Muscle of arm (tissue), 12 donors: ENCODE measurements around the gene SH3BP4. TPM values are rescaled to one million over a fixed set of nuclear protein-coding genes. Genes with fewer than 3 reads are reported as not detected.
A peak's percentile ranks its signal among the peaks of the same experiment; 100 is the strongest.

Experiments used
- DNase-seq: peaks from one replicate; pipeline ENCODE4 v3.0.0-alpha.2; 2013
- polyA plus RNA-seq, 12 donors: library from polyadenylated mRNA; unstranded; fragments of 120-200 nt; gene quantifications; one replicate each; pipeline ENCODE4 v1.2.1, GENCODE V29; 2013; ENCODE audit not compliant: insufficient read length in 12 of 12

Gene SH3BP4
- polyA plus RNA-seq, 12 donors, result 14.7 to 34.0 (median 17.1) TPM; not detected in 1

- DNase-seq, result no peak
These were observed 44.5 kb downstream of the SH3BP4 start for GRCh38 chr2:234996069-234996940.

DNA sequence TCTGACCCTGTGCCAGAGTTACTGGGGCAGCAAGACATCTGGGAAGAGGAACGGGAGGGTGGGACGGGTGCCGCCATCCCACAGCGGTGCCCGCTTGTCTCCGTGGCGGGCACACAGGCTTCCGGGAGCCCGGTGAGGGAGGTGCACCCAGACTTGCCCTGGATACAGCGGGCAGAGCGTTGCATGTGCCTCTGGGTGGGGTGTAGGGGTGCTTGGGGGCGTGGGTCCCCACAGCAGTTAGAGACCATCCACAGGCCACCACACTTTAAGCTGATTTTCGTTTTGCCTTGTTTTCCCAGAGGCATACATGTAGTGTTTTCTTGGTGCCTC lies 45.1 kb downstream of the SH3BP4 start:
- no peak for DNase-seq

DNA sequence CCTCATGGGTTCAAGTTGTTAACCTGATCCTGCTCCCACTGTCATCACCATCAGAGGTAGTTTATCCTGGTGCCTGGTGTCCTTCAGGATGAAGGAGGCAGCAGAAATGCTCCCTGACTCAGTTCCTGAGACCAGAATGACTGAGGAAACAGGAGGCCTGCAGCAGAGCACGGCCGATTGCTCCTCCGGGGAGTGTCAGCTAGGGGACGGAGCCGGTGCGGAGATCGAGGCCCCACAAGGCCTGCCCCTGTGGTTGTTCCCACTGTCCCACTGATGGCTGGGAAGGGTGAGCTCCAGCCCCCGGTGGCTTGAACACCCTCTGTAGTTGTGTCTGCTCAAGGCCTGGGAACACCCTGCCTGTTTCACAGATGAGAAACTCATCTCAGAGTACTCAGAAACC lies 45.6 kb downstream of the SH3BP4 start:
- DNase-seq, result no peak

- DNase-seq, result no peak
These were observed 46.8 kb downstream of the SH3BP4 start for GRCh38 chr2:234998404-234999211.

DNA sequence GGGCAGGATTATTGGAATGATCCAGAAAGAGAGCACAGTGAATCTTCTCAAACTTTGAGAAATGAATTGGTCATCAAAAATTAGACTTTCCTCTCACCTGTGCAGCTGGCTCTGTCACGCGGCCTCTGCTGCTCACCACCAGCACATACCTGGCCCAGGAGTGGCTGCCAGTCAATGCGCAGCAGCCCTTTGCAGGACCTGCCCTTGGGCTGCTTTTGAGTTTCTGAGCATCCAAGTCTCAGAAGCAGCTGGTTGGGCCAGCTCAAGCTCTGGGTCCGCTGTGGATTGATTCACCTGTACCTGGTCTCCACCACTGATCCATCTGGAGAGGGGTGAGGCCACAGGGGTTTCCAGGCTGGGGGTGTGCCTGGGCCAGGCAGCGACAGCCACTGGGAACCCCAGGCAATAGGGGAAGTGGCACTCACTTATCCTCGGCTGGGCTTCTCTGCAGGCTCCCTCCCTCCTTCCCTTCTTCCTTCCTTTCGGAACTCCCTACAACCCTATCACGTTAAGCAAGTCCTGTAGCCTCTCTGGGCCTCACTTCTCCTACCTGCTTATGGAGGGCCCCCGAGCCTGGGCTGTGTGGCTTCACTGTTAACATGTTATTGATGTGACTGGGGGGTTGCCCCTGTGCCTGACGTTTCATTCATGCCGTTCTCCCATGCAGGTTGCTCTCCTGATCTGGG lies 48.1 kb downstream of the SH3BP4 start:
- no peak for DNase-seq

DNA sequence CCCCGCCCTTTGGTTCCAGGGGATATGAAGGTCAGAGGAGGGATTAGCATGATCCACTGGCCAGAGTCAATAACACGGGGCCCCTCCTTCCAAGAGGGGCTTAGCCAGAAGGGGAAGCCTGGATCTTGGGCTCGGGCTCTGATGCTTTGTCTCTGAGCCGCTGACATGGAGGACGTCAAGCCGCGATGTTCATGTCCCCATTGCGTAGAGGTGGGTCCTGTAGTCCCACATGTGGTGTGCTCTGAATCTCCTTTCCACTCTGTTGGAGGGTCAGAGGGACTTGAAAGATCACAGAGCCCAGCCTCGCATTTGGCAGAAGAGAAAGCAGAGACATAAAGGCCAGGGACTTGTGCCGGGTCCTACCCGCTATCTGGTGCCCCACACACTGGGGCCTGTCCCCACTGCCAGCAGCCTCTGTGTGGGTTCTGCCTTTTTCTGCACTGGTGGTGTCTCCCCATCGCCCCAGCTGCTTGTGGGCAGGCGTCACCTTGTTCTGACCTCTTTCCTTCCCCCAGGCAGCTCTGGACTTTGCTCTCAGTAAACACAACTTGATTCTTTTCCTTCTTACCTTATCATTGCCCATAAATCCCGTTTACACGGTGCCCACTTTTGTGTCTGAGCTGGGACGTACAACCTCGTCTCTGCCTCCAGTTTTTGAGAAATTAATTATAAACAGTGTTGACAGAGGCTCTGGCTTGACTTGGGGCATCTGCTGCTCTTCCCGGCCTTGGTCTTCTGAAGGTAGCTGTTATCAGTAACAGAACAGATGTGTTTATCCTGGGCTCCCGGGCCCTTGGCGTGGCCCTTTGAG lies 48.8 kb downstream of the SH3BP4 start:
- DNase-seq, result no peak

DNA sequence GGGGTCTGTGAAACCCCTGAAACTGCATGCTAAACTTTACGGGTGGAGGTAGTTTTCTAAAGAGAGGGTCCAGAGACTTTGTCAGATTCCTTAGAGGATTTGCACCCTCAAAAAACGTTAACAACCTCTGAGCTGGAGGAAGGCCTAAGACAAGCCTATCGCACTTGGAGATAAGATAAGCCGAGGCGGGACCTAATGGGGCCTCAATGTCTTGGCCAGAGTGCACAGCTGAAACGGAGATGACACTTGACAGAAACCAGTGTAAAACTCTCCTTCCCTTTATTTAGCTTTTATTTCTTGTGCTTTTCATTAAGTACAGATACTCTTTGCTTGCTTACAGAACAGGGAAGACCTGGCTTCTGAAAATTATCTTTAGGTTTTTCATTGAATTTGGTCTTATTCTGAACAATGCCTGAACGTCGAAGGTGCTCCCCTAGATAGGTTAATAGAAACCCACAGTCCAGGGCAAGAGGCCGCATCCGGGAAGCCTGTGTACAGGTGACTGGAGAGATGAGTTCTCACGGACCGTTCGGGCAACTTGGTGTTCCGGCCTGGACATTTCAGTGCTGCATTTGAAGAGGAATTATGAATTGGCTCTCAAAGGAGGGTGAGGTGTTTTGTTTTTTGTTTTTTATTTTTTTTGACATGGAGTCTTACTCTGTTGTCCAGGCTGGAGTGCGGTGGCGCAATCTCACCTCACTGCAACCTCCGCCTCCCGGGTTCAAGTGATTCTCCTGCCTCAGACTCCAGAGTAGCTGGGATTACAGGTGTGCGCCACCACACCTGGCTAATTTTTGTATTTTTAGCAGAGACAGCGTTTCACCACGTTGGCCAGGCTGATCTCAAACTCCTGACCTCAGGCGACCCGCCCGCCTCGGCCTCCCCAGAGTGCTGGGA lies 49.7 kb downstream of the SH3BP4 start:
- no peak for DNase-seq

GRCh38 chr2:235002198-235003095 lies 50.6 kb downstream of the SH3BP4 start:
- no peak for DNase-seq

GRCh38 chr2:235003096-235003775 lies 51.4 kb downstream of the SH3BP4 start:
- no peak for DNase-seq

DNA sequence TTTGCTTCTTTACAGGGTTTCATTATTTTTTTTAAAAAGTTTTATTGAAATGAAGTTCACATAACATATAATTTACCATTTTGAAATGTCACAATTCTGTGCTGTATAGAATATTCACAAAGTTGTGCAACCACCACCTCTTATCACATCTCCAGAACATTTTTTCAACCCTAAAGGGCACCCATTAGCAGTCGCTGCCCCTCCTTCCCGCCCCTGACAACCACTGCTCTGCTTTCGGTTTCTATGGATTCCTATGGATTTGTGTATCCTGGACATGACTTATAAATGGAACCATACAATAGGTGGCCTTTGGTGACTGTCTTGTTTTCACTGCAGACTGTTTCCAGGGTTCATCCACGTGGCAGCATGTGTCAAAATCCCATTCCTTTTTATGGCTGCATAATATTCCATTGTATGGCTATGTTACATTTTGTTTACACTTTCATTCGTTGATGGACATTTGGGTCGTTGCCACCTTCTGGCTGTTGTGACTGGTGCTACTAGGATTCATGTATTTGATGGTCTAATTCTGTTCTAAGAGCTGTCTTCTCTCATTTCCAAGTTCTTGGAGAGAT lies 52.6 kb downstream of the SH3BP4 start:
- DNase-seq, result no peak

DNA sequence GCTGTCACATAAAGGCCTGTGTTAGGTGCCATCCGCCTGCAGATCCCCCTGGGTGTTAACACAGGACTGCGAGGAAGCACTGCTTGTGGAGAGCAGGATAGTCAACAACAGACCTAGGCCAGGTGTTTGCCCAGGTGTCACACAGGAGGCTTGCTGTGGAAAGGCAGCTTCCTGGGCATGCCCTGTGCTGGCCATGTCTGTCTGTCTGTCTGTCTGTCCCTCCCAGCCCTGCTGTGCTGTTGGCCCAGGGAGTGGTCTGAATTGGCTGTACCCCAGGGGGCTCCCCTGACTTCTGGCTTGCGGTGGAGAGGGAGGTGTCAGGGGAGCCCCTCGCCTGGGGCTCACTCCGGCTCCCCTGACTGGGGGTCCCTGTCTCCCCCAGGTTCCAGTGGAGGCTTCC lies 53.2 kb downstream of the SH3BP4 start:
- DNase-seq, result no peak

DNA sequence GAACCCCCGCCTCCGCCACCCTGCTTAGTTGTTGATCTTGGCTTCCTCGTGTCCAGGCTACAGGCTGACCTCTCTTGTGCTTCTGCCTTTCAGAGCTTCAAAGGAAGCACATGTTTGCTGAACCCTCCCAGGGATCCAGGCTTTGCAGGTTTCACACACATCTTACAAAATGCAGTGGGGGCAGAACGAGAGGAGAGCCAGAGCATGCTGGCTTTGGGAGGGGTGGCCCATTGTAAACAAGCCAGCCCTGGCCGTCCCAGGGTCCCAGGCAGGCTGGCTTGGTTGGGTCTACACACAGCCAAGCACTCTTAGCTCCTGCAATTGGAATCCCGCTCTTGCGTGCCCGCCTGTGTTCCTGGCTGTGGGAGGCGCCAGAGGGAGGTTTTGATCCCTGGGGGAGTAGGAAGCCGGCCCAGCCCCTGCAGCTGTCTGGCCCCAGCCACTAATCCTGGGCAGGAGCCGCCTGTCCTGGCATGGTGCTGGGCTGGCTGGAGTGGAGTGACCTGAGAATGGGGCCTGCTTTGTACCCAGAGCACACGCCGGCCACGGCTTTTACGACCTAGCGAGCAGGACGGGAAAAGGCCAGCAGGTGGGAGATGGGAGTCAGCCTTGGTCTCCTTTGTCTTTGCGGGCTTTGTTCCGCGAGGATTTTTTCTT lies 53.9 kb downstream of the SH3BP4 start:
- peak; percentile 51 for DNase-seq

DNA sequence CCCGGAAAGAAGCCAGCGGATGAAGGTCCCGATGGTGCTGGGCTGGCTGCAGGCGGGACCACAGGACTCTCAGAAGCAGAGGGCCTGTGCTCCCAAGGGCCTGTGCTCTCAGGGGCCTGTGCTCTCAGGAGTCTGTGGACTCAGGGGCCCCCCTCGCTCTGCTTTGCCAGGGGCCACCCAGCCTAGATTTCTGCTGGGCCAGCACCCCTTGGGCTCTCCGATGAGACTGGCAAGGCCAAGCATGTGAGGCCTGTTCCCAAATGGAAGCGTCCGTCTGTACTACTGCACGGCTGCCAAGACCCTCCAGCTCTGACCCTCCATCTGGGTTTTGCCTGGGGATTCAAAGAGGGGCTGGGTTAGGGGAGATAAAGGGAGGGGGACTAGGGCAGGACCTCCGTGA lies 54.6 kb downstream of the SH3BP4 start:
- DNase-seq, result no peak

DNA sequence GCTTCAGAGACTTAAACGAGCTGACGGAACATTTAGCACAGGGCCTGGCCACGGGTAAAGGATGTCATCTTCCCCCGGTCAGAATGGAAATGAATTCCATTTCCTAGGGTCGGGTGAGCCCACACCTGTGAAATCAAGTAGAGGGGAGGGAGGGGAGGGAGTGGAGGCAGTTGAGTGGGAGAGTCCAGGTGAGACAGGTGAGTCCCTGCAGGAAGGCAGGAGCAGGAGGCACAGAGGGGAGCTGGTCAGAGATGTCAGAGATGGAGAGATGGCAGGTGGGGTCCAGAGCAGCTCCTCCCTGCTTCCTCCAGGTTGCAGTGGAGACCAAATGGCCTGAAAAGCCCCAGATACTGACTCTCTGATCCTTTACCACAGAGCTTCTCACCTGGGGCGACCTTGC lies 55.2 kb downstream of the SH3BP4 start:
- no peak for DNase-seq

- no peak for DNase-seq
These were observed 56.0 kb downstream of the SH3BP4 start for GRCh38 chr2:235007664-235008457.

DNA sequence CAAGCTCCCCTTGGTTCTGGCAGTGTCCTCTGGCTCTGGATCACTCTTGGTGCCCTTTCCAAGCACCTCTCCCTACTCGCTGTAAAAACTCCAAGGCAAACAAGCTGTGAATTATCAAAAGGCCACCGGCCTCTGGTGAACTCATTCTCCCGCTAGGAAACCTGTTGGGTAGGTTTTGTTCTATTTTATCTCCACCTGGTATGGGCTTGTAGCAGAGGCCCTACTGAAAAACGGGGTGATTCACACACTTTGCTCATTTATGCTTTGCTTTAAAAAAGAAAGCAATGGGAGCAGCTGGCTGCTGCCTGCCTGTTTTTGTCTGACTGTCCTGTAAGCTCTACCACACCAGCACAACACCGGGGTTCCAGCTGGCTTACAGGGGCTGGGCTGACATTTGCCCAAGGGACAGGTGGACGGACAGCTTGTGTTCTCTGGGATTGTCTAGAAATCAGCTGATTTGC lies 56.8 kb downstream of the SH3BP4 start:
- no peak for DNase-seq

DNA sequence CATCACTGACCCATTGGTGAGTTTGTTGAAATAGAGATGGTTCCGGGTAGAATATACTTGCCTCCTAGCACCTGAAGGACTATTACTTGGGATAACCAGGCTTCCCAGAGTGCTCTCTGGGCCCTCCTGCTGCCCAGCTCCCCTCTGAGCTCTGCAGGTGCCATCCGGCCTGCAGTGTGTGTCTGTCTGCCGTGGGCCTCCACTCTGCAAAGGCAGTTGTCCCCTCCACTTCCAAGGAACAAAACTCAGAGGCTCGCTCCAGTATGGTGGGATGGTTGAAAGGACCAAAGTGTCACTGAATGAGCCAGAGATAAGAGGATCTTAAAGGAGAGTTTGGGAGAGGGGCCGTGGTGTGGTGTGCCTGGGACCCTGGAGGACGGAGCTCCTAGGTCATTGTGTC lies 57.3 kb downstream of the SH3BP4 start:
- DNase-seq, result no peak
